ENCODE results near the gene PPM1H.

PPM1H gene

DNA sequence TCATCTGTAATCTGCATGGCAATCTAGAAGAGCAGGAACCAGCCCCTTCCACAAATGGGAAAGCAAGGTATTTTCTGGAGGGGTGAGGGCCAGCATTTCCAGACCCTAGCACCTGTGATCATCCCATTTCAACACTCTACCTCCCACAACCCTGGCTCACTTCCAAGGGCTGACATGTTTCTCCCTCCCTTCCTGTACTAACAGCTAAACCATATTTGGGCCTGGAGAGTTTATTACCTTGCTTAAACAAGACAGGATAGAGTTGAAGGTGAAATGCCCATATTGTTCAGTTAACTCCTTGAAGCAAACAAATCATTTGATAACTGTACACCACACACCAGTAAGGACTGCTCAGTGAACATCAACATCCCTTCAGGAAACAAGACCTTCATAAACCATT, 158.4 kb downstream of the PPM1H start:
- Histone ChIP-seq H3K27ac (ENCODE audit: low read depth, low read length, poor library complexity, severe bottlenecking) (no peak overlapping the region), H3K79me2 (ENCODE audit: insufficient read depth, low read length) (no peaks in the 10 kb centered on the region), H4K20me1 (ENCODE audit: insufficient read depth, low read length) (no peaks in the 10 kb centered on the region), H3K4me3 (ENCODE audit: low read depth, low read length, poor library complexity, severe bottlenecking) (no peak overlapping the region), H3F3A (ENCODE audit: insufficient read depth, low read length) (no peaks in the 10 kb centered on the region), H2AFZ (ENCODE audit: low read length) (no peak overlapping the region), H3K9me3 (ENCODE audit: low read length) (no peaks in the 10 kb centered on the region), H3K27me3 (ENCODE audit: insufficient read depth, low read length) (no peaks in the 10 kb centered on the region), H3K36me3 (ENCODE audit: insufficient read depth, low read length) (no peaks in the 10 kb centered on the region), H3K9ac (ENCODE audit: low read length) (no peak overlapping the region), H3K9me2 (ENCODE audit: low read depth, low read length) (no peaks in the 10 kb centered on the region), H3K4me2 (ENCODE audit: low read length) (no peak overlapping the region), H3K4me1 (ENCODE audit: insufficient read depth, low read length, severe bottlenecking) (no peaks in the 10 kb centered on the region)
- TF ChIP-seq EZH2 (IDR thresholded peaks at IDR 0.05; ENCODE audit: borderline replicate concordance, low read length): no peak
- TF ChIP-seq, protein P1, sequence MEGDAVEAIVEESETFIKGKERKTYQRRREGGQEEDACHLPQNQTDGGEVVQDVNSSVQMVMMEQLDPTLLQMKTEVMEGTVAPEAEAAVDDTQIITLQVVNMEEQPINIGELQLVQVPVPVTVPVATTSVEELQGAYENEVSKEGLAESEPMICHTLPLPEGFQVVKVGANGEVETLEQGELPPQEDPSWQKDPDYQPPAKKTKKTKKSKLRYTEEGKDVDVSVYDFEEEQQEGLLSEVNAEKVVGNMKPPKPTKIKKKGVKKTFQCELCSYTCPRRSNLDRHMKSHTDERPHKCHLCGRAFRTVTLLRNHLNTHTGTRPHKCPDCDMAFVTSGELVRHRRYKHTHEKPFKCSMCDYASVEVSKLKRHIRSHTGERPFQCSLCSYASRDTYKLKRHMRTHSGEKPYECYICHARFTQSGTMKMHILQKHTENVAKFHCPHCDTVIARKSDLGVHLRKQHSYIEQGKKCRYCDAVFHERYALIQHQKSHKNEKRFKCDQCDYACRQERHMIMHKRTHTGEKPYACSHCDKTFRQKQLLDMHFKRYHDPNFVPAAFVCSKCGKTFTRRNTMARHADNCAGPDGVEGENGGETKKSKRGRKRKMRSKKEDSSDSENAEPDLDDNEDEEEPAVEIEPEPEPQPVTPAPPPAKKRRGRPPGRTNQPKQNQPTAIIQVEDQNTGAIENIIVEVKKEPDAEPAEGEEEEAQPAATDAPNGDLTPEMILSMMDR (IDR thresholded peaks at IDR 0.05; ENCODE audit: low read length): no peak

DNA sequence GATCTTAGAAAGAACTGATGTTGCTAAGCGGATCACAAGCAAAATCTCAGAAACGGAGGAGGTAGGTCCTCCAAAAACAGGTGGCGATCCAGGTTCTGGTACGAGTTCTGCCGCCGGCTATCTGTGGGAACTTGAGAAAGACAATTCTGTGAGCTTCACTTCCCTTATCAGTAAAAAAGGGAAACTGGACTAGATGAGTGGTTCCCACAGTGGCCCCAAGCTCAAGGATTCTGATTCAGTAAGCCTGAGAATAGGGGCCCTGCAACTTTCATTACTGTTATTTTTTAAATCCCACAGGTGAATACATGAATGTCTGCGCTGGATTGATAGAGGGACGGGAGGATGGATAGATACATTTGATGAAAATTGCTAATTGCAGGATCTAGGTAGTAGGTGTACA, 160.2 kb downstream of the PPM1H start:
- H3K9ac ChIP-seq (ENCODE audit: low read length): no peak overlapping the region
- no peak overlapping the region for H3K27ac ChIP-seq (ENCODE audit: low read depth, low read length, poor library complexity, severe bottlenecking)

DNA sequence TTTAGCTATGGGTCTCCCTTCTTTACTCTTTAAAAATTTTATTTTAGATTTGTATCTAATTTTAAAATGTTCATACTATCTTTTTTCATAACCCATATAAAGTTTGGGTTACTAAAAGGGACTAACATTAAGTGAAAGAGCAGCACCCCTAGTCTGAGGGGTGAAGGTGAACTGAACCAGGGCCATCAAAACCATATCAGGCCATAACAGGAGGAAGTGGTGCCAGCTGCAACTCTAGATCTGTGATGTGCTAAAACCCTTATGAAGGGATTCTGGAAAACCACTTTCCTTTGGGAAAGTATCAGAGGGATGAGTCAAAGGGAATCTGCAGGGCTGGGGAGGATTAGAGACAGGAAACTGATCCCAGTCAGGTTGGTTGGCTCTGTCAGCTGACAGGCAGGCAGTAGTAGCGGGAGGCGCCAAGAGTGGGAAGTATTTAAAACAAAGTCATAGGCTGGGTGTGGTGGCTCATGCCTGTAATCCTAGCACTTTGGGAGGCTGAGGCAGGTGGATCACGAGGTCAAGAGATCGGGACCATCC, 162.5 kb downstream of the PPM1H start:
- Histone ChIP-seq H3K9ac (ENCODE audit: low read length) (no peak overlapping the region), H3F3A (ENCODE audit: insufficient read depth, low read length) (no peaks in the 10 kb centered on the region), H2AFZ (ENCODE audit: low read length) (no peak overlapping the region), H3K27me3 (ENCODE audit: insufficient read depth, low read length) (no peaks in the 10 kb centered on the region; the same call in 1 of the 2 replicates), H3K9me2 (ENCODE audit: low read depth, low read length) (no peaks in the 10 kb centered on the region), H3K79me2 (ENCODE audit: insufficient read depth, low read length) (no peaks in the 10 kb centered on the region), H3K27ac (ENCODE audit: low read depth, low read length, poor library complexity, severe bottlenecking) (no peak overlapping the region), H3K9me3 (ENCODE audit: low read length) (no peaks in the 10 kb centered on the region), H4K20me1 (ENCODE audit: insufficient read depth, low read length) (no peaks in the 10 kb centered on the region), H3K36me3 (ENCODE audit: insufficient read depth, low read length) (no peaks in the 10 kb centered on the region), H3K4me3 (ENCODE audit: low read depth, low read length, poor library complexity, severe bottlenecking) (no peak overlapping the region), H3K4me1 (ENCODE audit: insufficient read depth, low read length, severe bottlenecking) (no peaks in the 10 kb centered on the region), H3K4me2 (ENCODE audit: low read length) (no peak overlapping the region)
- TF ChIP-seq, protein P1 (IDR thresholded peaks at IDR 0.05; ENCODE audit: low read length): no peak
- TF ChIP-seq EZH2 (IDR thresholded peaks at IDR 0.05; ENCODE audit: borderline replicate concordance, low read length): no peak

More for the DNA sequence above, 160.2 kb downstream of the PPM1H start:
- Histone ChIP-seq H3K9me2 (ENCODE audit: low read depth, low read length) (no peaks in the 10 kb centered on the region), H3K4me2 (ENCODE audit: low read length) (no peak overlapping the region), H3K27me3 (ENCODE audit: insufficient read depth, low read length) (no peaks in the 10 kb centered on the region), H4K20me1 (ENCODE audit: insufficient read depth, low read length) (no peaks in the 10 kb centered on the region), H3K36me3 (ENCODE audit: insufficient read depth, low read length) (no peaks in the 10 kb centered on the region), H3K79me2 (ENCODE audit: insufficient read depth, low read length) (no peaks in the 10 kb centered on the region), H3K4me1 (ENCODE audit: insufficient read depth, low read length, severe bottlenecking) (no peaks in the 10 kb centered on the region), H3K4me3 (ENCODE audit: low read depth, low read length, poor library complexity, severe bottlenecking) (no peak overlapping the region), H3F3A (ENCODE audit: insufficient read depth, low read length) (no peaks in the 10 kb centered on the region), H2AFZ (ENCODE audit: low read length) (no peak overlapping the region), H3K9me3 (ENCODE audit: low read length) (no peaks in the 10 kb centered on the region)
- TF ChIP-seq, protein P1 (IDR thresholded peaks at IDR 0.05; ENCODE audit: low read length): no peak
- TF ChIP-seq EZH2 (IDR thresholded peaks at IDR 0.05; ENCODE audit: borderline replicate concordance, low read length): no peak

All from OCI-LY1 (cell line).